ENCODE results near the gene GRIK4.
"Not testable (repeated sequence)": the region's sequence is repeated elsewhere in the genome, so short reads cannot be mapped to it uniquely, and the experiment has no call there.

Gene GRIK4

GRCh38 chr11:120974466-120974865 is 462.9 kb downstream of the GRIK4 start:
- DNase-seq, result no peak

- no peak for DNase-seq
Measured at GRCh38 chr11:120974965-120975364, 463.4 kb downstream of the GRIK4 start.

GRCh38 chr11:120977266-120978137 is 466.0 kb downstream of the GRIK4 start:
- DNase-seq, result no peak

GRCh38 chr11:120978701-120979100 is 467.2 kb downstream of the GRIK4 start:
- no peak for DNase-seq

- DNase-seq, result peak; percentile 10
Measured at GRCh38 chr11:120985718-120986569, 474.4 kb downstream of the GRIK4 start.

GRCh38 chr11:120988603-120989002 is 477.1 kb downstream of the GRIK4 start:
- no peak for DNase-seq

- no peak for DNase-seq
Measured at GRCh38 chr11:120991830-120992686, 480.5 kb downstream of the GRIK4 start.

GRCh38 chr11:120994091-120994859 is 482.7 kb downstream of the GRIK4 start:
- no peak for DNase-seq

GRCh38 chr11:120995184-120995583 is 483.6 kb downstream of the GRIK4 start:
- DNase-seq, result no peak

- DNase-seq, result no peak
Measured at GRCh38 chr11:120996973-120997372, 485.4 kb downstream of the GRIK4 start.

GRCh38 chr11:120998581-120998980 is 487.0 kb downstream of the GRIK4 start:
- no peak for DNase-seq

GRCh38 chr11:121004206-121004840 is 492.8 kb downstream of the GRIK4 start:
- no peak for DNase-seq

GRCh38 chr11:121006922-121007321 is 495.4 kb downstream of the GRIK4 start:
- no peak for DNase-seq

- no peak for DNase-seq
Measured at GRCh38 chr11:121008551-121008950, 497.0 kb downstream of the GRIK4 start.

- no peak for DNase-seq
Measured at GRCh38 chr11:121012091-121012490, 500.5 kb downstream of the GRIK4 start.

- no peak for DNase-seq
Measured at GRCh38 chr11:121018746-121019145, 507.2 kb downstream of the GRIK4 start.

GRCh38 chr11:121021718-121022117 is 510.2 kb downstream of the GRIK4 start:
- DNase-seq, result not testable (repeated sequence)

- peak; percentile 66 for DNase-seq
Measured at GRCh38 chr11:121023848-121024751, 512.6 kb downstream of the GRIK4 start, which contains the start of gene TBCEL. TSS of gene TBCEL (plus strand) at chr11:121024102. CDS start at chr11:121045691, 21,589 bp downstream.

GRCh38 chr11:121024989-121025388 is 513.4 kb downstream of the GRIK4 start:
- DNase-seq, result no peak

GRCh38 chr11:121029153-121029552 is 517.6 kb downstream of the GRIK4 start:
- no peak for DNase-seq

All from activated effector memory CD4-positive, alpha-beta T cell treated with Interleukin-2 at 50 U/mL for 16 hours (primary cell).